Sciatic nerve (tissue), 2 donors: ENCODE results near the gene SDF4. TPM values are rescaled to one million over a fixed set of nuclear protein-coding genes. Genes with fewer than 3 reads are reported as not detected.
A peak's percentile ranks its signal among the peaks of the same experiment; 100 is the strongest.
"Not testable (repeated sequence)": the region's sequence is repeated elsewhere in the genome, so short reads cannot be mapped to it uniquely, and the experiment has no call there.

Experiments used
- ATAC-seq: fragments of 200-7000 bp; cut with Tn5 transposase; one replicate; pipeline ENCODE4 v1.9.1; 2020; ENCODE audit warnings: mild to moderate bottlenecking, moderate library complexity
- DNase-seq: peaks from one replicate; pipeline ENCODE4 v3.0.0-alpha.2; 2020; ENCODE audit warnings: low spot score
- intact Hi-C: fragments of 100-400 bp; cut with DNase I; formaldehyde crosslinking; loops from one replicate; pipeline ENCODE4 v1.14.2; 2022
- total RNA-seq: library from RNA; stranded (reverse); fragmentation: NEBNext Ultra II Directional; extraction: Animal tissue kit (Norgen Biotek cat#: 25700); gene quantifications from one replicate; pipeline ENCODE4 v1.2.1, GENCODE V29; 2021
- donor health status: DM: no; HTN: no; CAD: no.
- donor health status: DM: no; HTN: no; CAD: no.

The SDF4 gene
- total RNA-seq, 1 donor from 2014 or later, result 94.9 TPM

- no peak for ATAC-seq
- intact Hi-C loops, result no loop called here
These were observed 29.2 kb upstream of the SDF4 start for GRCh38 chr1:1260843-1261560.

DNA sequence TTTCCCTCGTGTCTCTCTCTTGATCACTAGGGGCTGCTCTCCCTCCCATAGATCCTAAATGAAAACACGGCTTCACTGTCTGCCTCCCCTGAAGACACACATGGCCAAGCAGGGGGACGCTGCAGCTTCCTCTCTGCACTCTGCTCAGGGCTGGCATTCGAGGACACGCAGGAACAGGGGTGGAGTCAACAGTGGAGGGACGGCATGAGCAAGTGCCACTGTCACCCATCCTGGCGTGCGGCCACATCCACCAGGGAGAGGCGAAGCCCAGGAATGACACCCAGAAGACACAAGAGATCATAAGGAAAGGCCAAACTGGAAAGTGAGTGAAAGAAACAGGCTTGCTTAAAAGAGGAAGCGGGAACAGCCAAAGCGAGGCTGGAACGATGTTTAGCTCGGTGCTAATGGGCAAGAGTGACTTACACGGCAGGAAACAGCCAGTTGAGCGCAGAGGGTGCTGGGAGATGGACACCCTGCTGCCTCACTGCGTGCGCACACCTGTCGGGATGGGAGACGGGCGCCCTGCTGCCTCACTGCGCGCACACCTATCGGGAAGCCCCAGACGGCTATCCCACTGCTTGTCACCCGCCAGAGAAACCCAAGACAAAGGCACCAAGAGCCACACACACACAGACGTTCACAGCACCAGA lies 28.3 kb upstream of the SDF4 start:
- ATAC-seq (no peak), DNase-seq (no peak)
- intact Hi-C loops, result no loop called here

More at GRCh38 chr1:1260843-1261560, 29.2 kb upstream of the SDF4 start:
- DNase-seq, result no peak

DNA sequence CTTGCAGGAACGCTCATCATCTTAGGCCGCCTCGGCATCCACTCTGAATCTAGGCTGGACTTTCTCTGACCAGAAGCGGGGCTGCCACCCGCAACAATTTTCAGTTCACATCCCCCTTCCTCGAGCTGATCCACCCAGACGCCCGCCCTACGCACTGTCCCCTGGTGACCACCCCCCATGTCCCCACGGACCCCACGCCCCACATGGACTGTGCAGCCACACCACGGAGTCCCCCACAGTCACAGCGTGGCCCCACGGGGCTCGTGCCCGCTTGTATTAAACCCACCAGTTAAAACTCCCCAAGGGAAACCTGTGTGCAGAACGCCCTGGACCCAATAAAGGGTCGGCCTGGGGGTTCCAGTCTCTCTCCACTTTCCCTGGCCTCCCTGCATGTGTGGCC lies 27.7 kb upstream of the SDF4 start:
- intact Hi-C loops, result no loop called here
- no peak for DNase-seq
- no peak for ATAC-seq

GRCh38 chr1:1259119-1259488 lies 27.3 kb upstream of the SDF4 start:
- intact Hi-C loops, result no loop called here
- ATAC-seq (no peak), DNase-seq (no peak)

DNA sequence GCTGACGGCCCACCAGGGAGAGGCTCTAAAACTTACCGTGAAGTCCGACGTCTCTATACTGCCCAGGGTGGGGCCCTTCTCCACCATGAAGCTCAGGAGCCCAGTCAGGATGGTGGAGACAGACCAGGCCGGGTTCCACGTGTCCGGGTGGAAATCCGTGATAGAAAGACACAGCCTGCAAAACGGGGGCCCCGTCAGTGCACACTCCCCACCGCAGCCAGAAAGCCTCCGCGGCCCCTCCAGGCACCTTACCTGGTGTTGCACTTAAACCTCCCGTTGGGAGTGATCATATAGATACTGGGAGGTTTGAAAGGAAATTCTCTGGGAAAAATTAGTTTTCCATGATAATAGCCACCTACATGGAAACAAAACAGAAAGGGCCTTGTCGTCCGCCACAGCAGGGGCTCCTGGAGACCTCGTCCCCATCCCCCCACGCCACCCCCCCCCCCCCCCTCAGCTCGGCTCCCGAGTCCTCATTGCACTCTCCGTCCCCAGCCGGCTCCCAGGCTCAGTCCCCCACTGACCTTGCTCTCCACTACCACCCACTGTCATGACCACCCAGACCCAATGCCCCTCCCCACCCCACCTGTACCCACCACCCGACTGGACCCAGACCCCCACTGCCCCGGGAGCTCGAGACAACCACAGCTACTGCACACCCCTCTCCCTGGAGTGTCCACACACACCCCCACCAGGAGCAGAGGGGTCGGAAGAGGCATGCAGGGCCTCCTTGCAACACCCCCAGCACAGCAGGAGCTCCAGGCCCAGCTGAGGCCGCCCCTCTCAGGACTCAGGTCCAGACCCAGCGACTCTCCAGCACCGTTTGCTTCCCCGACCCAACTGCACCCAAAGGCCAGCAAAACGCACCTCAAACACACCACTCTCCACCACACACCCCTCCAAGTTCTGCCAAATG lies 25.4 kb upstream of the SDF4 start:
- DNase-seq (no peak), ATAC-seq (no peak)
- intact Hi-C loops, result no loop called here

DNA sequence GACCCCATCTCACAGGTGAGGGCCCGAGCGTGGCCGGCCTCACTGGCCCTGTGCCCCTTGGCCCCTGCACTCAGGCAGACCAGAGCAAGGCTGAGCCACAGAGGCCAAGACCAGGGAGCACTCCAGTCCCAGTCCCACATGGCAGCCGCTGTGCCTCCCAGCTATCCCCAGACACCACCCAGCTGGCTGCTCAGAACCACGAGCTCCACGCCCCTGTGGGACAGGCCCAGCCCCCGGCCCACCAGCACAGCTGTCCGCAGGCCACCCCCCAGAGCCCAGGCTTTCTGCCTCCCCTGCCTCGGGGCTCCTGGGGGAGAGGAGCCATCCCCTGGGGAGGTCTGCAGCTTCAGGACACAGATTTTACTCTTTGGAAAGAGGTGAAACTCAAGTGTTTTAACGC lies 23.8 kb upstream of the SDF4 start:
- ATAC-seq, result no peak
- intact Hi-C loops, result no loop called here
- no peak for DNase-seq

DNA sequence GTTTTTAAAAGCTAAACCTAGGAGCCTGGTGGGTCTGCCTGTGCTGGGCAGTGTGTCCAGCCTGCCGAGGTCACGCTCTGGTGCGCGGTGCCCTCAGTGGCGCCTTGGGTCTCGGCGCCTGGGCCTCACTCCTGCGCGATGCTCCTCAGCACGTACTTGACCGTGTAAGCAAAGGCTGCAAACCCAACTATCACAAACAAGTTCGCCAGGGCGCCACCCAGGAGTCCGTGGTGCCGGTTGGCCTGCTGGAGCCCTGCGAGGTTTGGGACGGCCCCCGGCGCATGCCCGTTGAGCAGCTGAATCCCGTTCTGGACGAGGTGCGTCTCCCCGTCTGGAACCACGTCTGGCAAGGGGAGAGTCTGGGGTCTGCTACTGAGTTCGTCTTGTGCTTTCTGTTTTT lies 23.3 kb upstream of the SDF4 start:
- intact Hi-C loops, result no loop called here
- ATAC-seq (no peak), DNase-seq (no peak)

DNA sequence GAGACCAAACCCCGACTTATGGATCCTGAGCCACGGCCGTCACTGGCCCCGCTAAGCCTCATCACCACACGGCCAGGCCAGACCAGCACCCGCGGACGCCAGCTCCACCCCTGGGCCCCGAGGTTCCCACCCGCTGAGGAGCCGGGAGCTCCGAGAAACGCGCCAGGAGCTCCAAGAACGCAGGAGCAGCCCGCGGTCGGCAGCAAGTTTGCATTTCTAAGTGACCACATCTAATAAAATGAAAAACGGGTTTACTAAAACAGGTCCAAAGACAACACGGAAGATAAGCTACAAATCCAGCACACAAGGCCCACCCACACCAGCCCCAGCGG lies 22.8 kb upstream of the SDF4 start:
- no peak for DNase-seq
- intact Hi-C loops, result no loop called here
- ATAC-seq, result peak; percentile 19

GRCh38 chr1:1253972-1254666 lies 22.3 kb upstream of the SDF4 start:
- intact Hi-C loops, result no loop called here
- DNase-seq (no peak), ATAC-seq (no peak)

GRCh38 chr1:1253314-1253713 lies 21.5 kb upstream of the SDF4 start:
- DNase-seq, result no peak
- intact Hi-C loops, result no loop called here
- no peak for ATAC-seq

GRCh38 chr1:1250786-1251284 lies 19.0 kb upstream of the SDF4 start:
- DNase-seq (no peak), ATAC-seq (peak; percentile 6)
- intact Hi-C loops, result no loop called here

DNA sequence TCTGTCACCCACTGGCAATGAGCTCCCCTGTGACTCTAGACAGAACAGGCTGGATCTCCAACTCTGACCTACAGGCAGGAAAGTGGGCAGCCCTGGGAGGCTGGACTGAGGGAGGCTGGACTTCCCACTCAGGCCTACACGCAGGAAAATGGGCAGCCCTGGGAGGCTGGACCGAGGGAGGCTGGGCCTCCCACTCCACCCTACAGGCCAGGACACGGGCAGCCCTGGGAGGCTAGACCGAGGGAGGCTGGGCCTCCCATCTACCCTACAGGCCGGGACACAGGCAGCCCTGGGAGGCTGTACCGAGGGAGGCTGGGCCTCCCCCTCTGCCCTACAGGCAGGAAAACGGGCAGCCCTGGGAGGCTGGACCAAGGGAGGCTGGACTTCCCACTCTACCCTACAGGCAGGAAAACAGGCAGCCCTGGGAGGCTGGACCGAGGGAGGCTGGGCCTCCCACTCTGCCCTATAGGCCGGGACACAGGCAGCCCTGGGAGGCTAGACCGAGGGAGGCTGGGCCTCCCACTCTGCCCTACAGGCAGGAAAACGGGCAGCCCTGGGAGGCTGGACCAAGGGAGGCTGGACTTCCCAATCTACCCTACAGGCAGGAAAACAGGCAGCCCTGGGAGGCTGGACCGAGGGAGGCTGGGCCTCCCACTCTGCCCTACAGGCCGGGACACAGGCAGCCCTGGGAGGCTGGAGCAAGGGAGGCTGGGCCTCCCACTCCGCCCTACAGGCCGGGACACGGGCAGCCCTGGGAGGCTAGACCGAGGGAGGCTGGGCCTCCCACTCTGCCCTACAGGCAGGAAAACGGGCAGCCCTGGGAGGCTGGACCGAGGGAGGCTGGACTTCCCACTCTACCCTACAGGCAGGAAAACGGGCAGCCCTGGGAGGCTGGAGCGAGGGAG lies 16.5 kb upstream of the SDF4 start:
- intact Hi-C loops, ATAC-seq: not testable (repeated sequence)

DNA sequence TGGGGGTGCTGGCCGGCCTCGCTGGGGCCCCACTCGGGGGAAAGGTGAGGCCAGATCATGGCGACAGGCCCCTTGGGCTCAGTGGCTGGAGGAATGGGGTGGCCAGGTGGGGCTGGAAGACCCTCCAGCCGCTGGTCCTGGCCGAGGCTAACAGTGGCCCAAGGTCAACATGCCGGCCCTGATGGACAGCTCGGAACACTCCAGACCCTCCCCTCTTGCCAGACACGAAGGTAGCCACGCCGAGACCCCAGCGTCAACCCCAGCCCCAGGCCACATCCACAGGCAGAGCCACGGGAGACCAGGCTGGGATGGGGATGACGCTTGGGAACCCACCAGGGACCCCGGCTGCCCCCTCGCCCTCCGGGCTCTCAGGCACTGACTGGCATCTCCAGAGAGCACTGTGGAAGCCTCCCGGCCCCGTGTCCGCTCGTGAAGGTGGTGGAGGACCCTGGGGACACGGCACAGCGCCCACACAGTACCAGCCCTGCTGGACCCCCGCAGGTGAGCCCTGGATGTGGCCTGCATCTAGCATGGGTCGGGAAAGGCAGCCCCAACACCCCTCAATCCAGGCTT lies 15.6 kb upstream of the SDF4 start:
- ATAC-seq, result no peak
- DNase-seq, result no peak
- intact Hi-C loops, result no loop called here

More for the DNA sequence above, 16.5 kb upstream of the SDF4 start:
- DNase-seq, result not testable (repeated sequence)

DNA sequence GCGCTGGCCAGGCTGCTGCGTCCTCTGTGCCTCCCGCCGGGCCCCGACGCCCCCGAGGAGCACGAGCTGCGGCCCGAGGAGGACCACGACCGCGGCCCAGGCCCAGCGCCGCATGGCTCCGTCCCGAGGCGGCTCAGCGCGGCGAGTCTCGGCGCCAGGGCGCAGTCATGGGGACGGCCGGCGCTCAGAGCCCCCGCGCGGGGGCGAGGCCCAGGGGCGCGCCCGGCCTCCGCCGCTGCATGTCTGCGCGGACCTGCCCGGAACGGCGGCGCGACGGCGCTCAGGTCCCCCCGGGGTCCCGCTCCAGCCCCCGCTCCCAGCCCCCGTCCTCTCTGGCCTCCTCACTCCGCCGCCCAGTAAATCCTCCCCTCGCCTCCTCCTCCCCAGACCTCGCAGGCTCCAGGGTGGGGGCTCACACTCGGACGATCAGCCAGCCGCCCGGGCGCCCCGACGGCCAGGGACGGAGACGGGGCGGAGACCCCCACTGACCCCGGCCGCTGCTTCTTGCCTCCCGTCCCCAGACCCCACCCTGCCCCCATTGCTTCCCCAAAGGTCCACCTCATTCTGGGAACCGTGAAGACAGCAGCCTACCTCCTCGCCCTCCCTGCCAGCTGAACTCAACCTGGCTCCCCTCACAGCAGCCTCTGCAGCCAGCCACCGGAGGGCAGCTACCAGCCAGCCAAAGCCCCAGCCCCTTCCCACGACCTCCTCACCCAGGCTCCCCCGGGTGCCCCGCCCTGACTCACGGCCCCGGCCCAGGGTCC lies 15.0 kb upstream of the SDF4 start, which contains the start of gene C1QTNF12:
C1QTNF12 (minus strand) TSS at position 146 of the 764 bp plus-strand sequence; CDS start at position 114, 32 bp downstream.
- ATAC-seq, result no peak
- DNase-seq, result no peak
- intact Hi-C loops, result loop anchor here (1.0 kb wide), 1 partner anchor 125 kb away; no protein-coding TSS in a partner anchor

DNA sequence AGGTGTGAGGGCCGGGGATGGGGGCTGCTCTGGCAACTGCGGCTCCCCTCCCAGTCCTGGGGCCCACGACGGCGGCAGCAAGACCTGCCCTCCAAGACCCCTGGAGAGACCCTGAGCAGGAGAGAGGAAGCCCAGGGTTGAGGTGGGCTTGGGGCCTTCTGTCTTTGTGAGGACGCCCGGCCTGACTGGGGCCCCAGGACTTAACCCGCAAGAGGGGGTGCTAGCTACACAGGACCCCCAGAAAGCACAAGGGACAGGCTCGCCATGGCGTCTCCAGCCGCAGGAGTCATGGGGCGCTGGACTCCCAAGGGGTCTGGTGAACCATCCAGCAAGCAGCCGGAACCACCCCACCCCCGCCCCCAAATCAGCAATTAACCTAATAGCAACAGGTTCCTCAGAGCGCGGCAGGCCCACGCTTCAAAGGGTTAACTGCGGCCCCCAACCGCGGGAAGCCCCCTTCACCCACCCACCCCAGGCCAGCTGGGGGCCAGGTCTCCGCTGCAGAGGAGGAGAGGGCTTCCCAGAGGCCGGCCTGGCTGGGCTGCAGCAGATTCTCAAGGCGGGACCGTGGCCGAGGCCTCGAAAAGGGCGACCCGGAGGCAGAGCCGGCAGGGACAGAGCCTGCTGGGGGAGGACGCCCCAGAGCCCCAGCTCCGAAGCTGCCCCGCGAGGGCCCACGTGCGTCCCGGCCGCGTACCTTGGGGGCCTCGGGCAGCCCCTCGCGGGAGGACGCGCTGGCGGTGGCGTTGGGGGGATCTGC lies 14.2 kb upstream of the SDF4 start:
- intact Hi-C loops, result loop anchor here (1.0 kb wide), 1 partner anchor 125 kb away; no protein-coding TSS in a partner anchor
- DNase-seq (no peak), ATAC-seq (no peak)

- intact Hi-C loops, result no loop called here
- ATAC-seq, result no peak
- DNase-seq, result no peak
These were observed 13.5 kb upstream of the SDF4 start for GRCh38 chr1:1245178-1245816.
